Skeletal muscle cell (primary cell): ENCODE measurements around the gene PIGO.

Source experiments
- DNase-seq: peaks from one replicate; pipeline ENCODE4 v3.0.0-alpha.2; 2010; ENCODE audit warnings: low read depth
- H3K4me3 ChIP-seq: 2 replicates; pipeline ENCODE4 v1.5.1; 2011; ENCODE audit warnings: low read depth, mild to moderate bottlenecking, control low read depth, low read length, moderate library complexity

The PIGO gene

GRCh38 chr9:35042891-35043545 is 53.4 kb downstream of the PIGO start:
- H3K4me3 ChIP-seq = no peak overlapping the region
- no peak for DNase-seq

- DNase-seq = no peak
- no peak overlapping the region for H3K4me3 ChIP-seq
These were observed 54.2 kb downstream of the PIGO start for GRCh38 chr9:35042081-35042604.
